ENCODE measurements around the gene ALDOB. TPM values are rescaled to one million over a fixed set of nuclear protein-coding genes. Genes with fewer than 3 reads are reported as not detected.

The ALDOB gene
- total RNA-seq, 2 experiments from 2014 or later: not detected

DNA sequence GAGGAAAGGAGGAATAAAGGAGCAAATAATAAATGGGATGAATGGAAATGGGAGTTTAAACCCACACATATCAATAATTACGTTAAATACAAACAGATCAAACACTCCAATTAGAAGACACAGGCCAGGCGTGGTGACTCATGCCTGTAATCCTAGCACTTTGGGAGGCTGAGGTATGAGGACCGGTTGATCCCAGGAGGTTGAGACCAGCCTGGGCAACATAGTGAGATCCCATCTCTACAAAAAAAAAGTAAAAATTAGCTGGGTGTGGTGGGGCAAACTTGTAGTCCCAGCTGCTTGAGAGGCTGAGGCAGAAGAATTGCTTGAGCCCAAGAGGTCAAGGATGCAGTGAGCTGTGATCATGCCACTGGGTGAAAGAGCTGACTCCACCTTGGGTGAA lies 54.5 kb downstream of the ALDOB start:
- DNase-seq (no peak), ATAC-seq (no peak)
- TF ChIP-seq, protein P1, sequence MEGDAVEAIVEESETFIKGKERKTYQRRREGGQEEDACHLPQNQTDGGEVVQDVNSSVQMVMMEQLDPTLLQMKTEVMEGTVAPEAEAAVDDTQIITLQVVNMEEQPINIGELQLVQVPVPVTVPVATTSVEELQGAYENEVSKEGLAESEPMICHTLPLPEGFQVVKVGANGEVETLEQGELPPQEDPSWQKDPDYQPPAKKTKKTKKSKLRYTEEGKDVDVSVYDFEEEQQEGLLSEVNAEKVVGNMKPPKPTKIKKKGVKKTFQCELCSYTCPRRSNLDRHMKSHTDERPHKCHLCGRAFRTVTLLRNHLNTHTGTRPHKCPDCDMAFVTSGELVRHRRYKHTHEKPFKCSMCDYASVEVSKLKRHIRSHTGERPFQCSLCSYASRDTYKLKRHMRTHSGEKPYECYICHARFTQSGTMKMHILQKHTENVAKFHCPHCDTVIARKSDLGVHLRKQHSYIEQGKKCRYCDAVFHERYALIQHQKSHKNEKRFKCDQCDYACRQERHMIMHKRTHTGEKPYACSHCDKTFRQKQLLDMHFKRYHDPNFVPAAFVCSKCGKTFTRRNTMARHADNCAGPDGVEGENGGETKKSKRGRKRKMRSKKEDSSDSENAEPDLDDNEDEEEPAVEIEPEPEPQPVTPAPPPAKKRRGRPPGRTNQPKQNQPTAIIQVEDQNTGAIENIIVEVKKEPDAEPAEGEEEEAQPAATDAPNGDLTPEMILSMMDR (IDR thresholded peaks at IDR 0.05): no peak
- Mint-ChIP-seq H3K4me3 (no peak overlapping the region), H3K27me3 (peaks cover 6% of the 10 kb centered on the region), H3K36me3 (ENCODE audit: low read depth) (peaks cover 17% of the 10 kb centered on the region), H3K27ac (no peak overlapping the region), H3K4me1 (ENCODE audit: low read depth) (no peaks in the 10 kb centered on the region), H3K9me3 (peaks cover 12% of the 10 kb centered on the region)
- ChIA-PET POLR2A (interaction anchor here (1.1 kb wide), 1 partner anchor 17 kb away, joined by 5 read pairs; no protein-coding TSS in a partner anchor), CTCF (interaction anchor here (1.5 kb wide), 1 partner anchor 10 kb away, joined by 3 read pairs; no protein-coding TSS in a partner anchor)
- intact Hi-C loops (cut with micrococcal nuclease): no loop called here

DNA sequence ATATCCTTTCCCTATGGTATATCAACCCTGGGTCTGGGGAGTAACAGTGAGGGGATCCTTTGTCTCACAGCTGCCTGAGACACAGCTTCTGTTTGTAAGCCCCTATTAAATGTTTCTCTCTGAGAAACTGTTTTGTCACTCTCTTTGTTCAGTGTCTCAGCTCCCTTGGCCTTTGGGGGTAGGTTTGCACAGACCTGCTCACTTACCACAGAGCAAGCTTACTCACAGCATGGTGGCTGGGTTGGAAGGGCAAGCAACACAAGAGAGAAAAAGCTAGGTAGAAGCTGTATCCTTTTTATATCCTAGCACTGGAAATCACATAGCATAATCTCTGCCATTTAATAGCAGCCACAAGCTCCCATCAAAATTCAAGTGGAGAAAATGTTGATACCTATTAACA lies 55.3 kb downstream of the ALDOB start:
- TF ChIP-seq, protein P1 (IDR thresholded peaks at IDR 0.05): no peak
- ChIA-PET CTCF (interaction anchor here (1.4 to 1.5 kb wide), 2 partner anchors 10 to 12 kb away, joined by 3 read pairs; no protein-coding TSS in a partner anchor), POLR2A (no interaction called here)
- ATAC-seq (no peak), DNase-seq (no peak)
- H3K27ac Mint-ChIP-seq: no peak overlapping the region
- peaks cover 11% of the 10 kb centered on the region for H3K36me3 Mint-ChIP-seq (ENCODE audit: low read depth)
- H3K4me3 Mint-ChIP-seq: no peak overlapping the region
- H3K27me3 Mint-ChIP-seq: peaks cover 11% of the 10 kb centered on the region
- intact Hi-C loops (cut with micrococcal nuclease): no loop called here
- no peaks in the 10 kb centered on the region for H3K4me1 Mint-ChIP-seq (ENCODE audit: low read depth)
- peaks cover 8% of the 10 kb centered on the region for H3K9me3 Mint-ChIP-seq

DNA sequence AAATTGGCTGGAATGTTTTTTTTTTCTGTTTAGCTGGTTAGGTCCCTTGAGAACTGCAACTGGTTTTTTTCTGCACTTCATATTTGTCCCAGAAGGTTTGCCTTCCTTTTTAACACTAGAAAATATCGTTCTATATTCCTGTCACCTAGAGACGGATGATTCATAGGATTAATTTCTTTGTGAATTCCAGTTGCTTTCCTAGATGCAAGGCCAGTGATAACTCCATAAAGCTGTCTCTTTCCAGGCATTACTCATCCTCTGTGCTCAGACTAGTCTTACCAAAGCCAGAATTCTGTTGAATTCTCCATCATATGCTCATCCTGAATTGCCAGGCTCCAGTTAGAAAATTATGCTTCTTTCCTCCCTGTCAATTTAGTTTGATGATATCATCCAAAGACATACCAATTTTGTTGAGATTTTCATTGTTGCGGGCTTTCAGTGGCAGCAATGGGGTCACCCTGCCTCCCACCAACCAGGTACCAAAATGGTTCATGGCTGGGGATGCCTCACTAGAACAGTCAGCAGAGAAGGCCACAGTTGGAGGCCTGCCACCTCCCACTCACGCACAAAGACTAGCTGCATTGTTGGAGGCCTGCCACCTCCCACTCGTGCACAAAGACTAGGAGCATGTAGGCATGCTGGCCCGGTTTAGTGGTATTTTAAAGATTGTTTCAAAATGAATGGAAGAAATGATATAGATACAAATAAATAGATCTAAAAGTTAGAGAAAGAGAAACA lies 59.3 kb downstream of the ALDOB start:
- CTCF ChIA-PET: interaction anchor here (1.6 to 1.7 kb wide), 2 partner anchors 12 to 13 kb away, joined by 3 to 4 read pairs; no protein-coding TSS in a partner anchor
- no peaks in the 10 kb centered on the region for H3K36me3 Mint-ChIP-seq (ENCODE audit: low read depth)
- POLR2A ChIA-PET: no interaction called here
- H3K27me3 Mint-ChIP-seq: peaks cover 19% of the 10 kb centered on the region
- intact Hi-C loops (cut with micrococcal nuclease): no loop called here
- no peaks in the 10 kb centered on the region for H3K4me1 Mint-ChIP-seq (ENCODE audit: low read depth)
- no peak overlapping the region for H3K4me3 Mint-ChIP-seq
- DNase-seq: no peak
- ATAC-seq: no peak
- no peak overlapping the region for H3K27ac Mint-ChIP-seq
- H3K9me3 Mint-ChIP-seq: peaks cover 2% of the 10 kb centered on the region
- TF ChIP-seq, protein P1 (IDR thresholded peaks at IDR 0.05): no peak

DNA sequence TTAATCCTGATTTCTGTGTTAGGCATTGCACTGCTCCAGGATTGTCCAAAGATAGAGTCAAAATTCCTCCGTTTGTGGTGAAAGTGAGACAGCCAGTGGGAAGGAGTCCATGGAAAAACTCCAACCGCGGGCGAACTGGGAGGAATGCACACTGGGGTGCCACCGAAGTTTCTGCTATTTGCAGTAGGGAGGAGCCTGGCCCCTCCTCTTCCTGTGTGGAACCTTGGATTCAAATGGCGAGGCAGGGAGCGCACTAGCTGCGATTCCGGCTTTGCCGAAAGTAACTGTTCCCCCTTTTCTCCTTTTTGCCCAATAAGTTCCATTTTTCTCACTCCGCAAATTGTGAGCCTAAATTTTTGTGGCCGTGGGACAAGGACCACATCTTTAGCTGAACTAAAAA lies 60.0 kb downstream of the ALDOB start:
- peaks cover 2% of the 10 kb centered on the region for H3K9me3 Mint-ChIP-seq
- H3K36me3 Mint-ChIP-seq (ENCODE audit: low read depth): no peaks in the 10 kb centered on the region
- intact Hi-C loops (cut with micrococcal nuclease): no loop called here
- POLR2A ChIA-PET: no interaction called here
- H3K4me1 Mint-ChIP-seq (ENCODE audit: low read depth): no peaks in the 10 kb centered on the region
- H3K27ac Mint-ChIP-seq: no peak overlapping the region
- CTCF ChIA-PET: interaction anchor here (1.6 kb wide), 1 partner anchor 14 kb away, joined by 3 read pairs; no protein-coding TSS in a partner anchor
- no peak overlapping the region for H3K4me3 Mint-ChIP-seq
- TF ChIP-seq, protein P1 (IDR thresholded peaks at IDR 0.05): no peak
- ATAC-seq (no peak), DNase-seq (no peak)
- peaks cover 19% of the 10 kb centered on the region for H3K27me3 Mint-ChIP-seq

All from activated CD8-positive, alpha-beta T cell treated with anti-CD3 and anti-CD28 coated beads for 36 hours (primary cell).